Natural killer cell (primary cell): ENCODE measurements around the gene GPR3. TPM values are rescaled to one million over a fixed set of nuclear protein-coding genes. Genes with fewer than 3 reads are reported as not detected.
A peak's percentile ranks its signal among the peaks of the same experiment; 100 is the strongest.

ENCODE experiments used
- ATAC-seq, 3 donors: fragments of 150-1000 bp in 2 of 3; fragments of 200-7000 bp in 1 of 3; cut with Tn5 transposase; 1 replicate in 1 of 3; 2 replicates in 2 of 3; pipeline ENCODE4 v1.10.0; 2021; ENCODE audit warnings: mild to moderate bottlenecking in 2 of 3, moderate library complexity in 2 of 3
- DNase-seq, 2 donors: peaks; one replicate each; pipeline versions ENCODE4 v3.0.0 to v3.0.0-alpha.2; 2013 to 2021; ENCODE audit warnings: mixed read lengths in 1 of 2
- H3K27ac ChIP-seq: one replicate; pipeline ENCODE4 v1.5.1; 2013; ENCODE audit warnings: mild to moderate bottlenecking, low read length
- H3K27me3 ChIP-seq: one replicate; pipeline ENCODE4 v1.6.1; 2013; ENCODE audit warnings: low read length; ENCODE audit not compliant: control insufficient read depth, insufficient read depth
- H3K36me3 ChIP-seq: one replicate; pipeline ENCODE4 v1.6.1; 2013; ENCODE audit warnings: low read length; ENCODE audit not compliant: control insufficient read depth, insufficient read depth
- H3K4me1 ChIP-seq: one replicate; pipeline ENCODE4 v1.6.1; 2013; ENCODE audit warnings: low read length; ENCODE audit not compliant: control insufficient read depth, insufficient read depth
- H3K4me3 ChIP-seq: one replicate; pipeline ENCODE4 v1.5.1; 2013; ENCODE audit warnings: low read length
- H3K9me3 ChIP-seq: one replicate; pipeline ENCODE4 v1.6.1; 2013; ENCODE audit warnings: low read length; ENCODE audit not compliant: control insufficient read depth, insufficient read depth
- H3K27ac Mint-ChIP-seq, 2 donors: one replicate each; pipeline ENCODE4 v1.8.0; 2022; ENCODE audit warnings: mild to moderate bottlenecking in 2 of 2, mixed read lengths in 2 of 2, moderate library complexity in 1 of 2
- H3K27me3 Mint-ChIP-seq, 2 donors: one replicate each; pipeline ENCODE4 v1.8.0; 2022; ENCODE audit warnings: low read depth in 2 of 2, mixed read lengths in 2 of 2
- H3K36me3 Mint-ChIP-seq: one replicate; pipeline ENCODE4 v1.8.0; 2022; ENCODE audit warnings: mixed read lengths
- H3K4me1 Mint-ChIP-seq, 2 donors: one replicate each; pipeline ENCODE4 v1.8.0; 2022; ENCODE audit warnings: mixed read lengths in 2 of 2
- H3K4me3 Mint-ChIP-seq: one replicate; pipeline ENCODE4 v1.8.0; 2022; ENCODE audit warnings: mild to moderate bottlenecking, moderate library complexity, mixed read lengths
- H3K9me3 Mint-ChIP-seq, 2 donors: one replicate each; pipeline ENCODE4 v1.8.0; 2022; ENCODE audit warnings: mixed read lengths in 2 of 2
- WGBS: methylation state at CpG from one replicate; pipeline ENCODE4 v1.1.7; 2013; ENCODE audit warnings: missing lambda C conversion rate; ENCODE audit not compliant: insufficient coverage; 5-methylcytosine and 5-hydroxymethylcytosine counted together
- intact Hi-C: fragments of 100-400 bp; cut with micrococcal nuclease; formaldehyde crosslinking; loops from one replicate; pipeline ENCODE4 v1.14.2; 2022
- total RNA-seq, 4 donors: library from RNA; stranded (reverse); fragments of 120-200 nt in 1 of 4; gene quantifications; one replicate each; pipeline versions ENCODE4 v1.2.3 to v1.2.4, GENCODE V29; 2013 to 2022
- TF ChIP-seq, protein P1 (sequence below): fragments of 200-600 bp; IDR thresholded peaks from one replicate; pipeline ENCODE4 v1.8.0; 2022; ENCODE audit warnings: antibody characterized with exemption

GPR3 gene
- total RNA-seq, 3 donors from 2014 or later (not counting 1 experiment from before 2014, with no cell fraction given): 0.39 to 0.87 (median 0.60) TPM

DNA sequence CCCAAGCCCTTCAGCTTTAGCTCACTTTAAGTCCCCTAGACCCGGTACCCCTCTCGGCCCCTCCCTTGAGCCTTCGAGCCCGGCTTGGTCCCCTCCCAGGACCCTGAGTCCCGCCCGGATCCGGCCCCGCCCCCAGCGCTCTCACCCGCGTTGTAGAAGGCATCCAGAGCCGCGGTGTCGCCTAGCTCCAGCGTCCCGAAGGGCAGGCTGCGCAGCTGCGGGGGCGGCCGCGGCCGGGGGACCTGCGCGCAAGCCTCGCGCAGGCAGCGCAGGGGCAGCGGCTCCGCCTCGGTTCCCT, 26.4 kb upstream of the GPR3 start:
- ATAC-seq (peak; percentile 37 to 42 (median 40)), DNase-seq (peak; percentile 47 to 74)
- Histone ChIP-seq H3K4me3 (peak overlapping the region; percentile 66), H3K27ac (peak overlapping the region; percentile 26), H3K9me3 (no peaks in the 10 kb centered on the region), H3K4me1 (peaks cover 54% of the 10 kb centered on the region), H3K27me3 (no peaks in the 10 kb centered on the region), H3K36me3 (no peaks in the 10 kb centered on the region)
- 0% methylated on average over 30 of the region's 30 CpGs for WGBS
- intact Hi-C loops: no loop called here
- Mint-ChIP-seq H3K36me3 (no peaks in the 10 kb centered on the region), H3K27ac (peak overlapping the region; percentile 41 to 82), H3K27me3 (no peaks in the 10 kb centered on the region), H3K4me1 (peaks cover 12 to 38% of the 10 kb centered on the region in 2 donors), H3K9me3 (no peaks in the 10 kb centered on the region), H3K4me3 (peak overlapping the region; percentile 92)
- TF ChIP-seq, protein P1, sequence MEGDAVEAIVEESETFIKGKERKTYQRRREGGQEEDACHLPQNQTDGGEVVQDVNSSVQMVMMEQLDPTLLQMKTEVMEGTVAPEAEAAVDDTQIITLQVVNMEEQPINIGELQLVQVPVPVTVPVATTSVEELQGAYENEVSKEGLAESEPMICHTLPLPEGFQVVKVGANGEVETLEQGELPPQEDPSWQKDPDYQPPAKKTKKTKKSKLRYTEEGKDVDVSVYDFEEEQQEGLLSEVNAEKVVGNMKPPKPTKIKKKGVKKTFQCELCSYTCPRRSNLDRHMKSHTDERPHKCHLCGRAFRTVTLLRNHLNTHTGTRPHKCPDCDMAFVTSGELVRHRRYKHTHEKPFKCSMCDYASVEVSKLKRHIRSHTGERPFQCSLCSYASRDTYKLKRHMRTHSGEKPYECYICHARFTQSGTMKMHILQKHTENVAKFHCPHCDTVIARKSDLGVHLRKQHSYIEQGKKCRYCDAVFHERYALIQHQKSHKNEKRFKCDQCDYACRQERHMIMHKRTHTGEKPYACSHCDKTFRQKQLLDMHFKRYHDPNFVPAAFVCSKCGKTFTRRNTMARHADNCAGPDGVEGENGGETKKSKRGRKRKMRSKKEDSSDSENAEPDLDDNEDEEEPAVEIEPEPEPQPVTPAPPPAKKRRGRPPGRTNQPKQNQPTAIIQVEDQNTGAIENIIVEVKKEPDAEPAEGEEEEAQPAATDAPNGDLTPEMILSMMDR: no peak

GRCh38 chr1:27366411-27367159, 25.8 kb upstream of the GPR3 start, which contains the start of gene MAP3K6:
MAP3K6 (minus strand) TSS chr1:27366961; CDS start chr1:27366597, 364 bp downstream.
- Histone ChIP-seq H3K27ac (peak within 1 kb of the TSS; percentile 26), H3K9me3 (no peaks in the 10 kb centered on the region), H3K27me3 (no peaks in the 10 kb centered on the region), H3K4me1 (peaks cover 54% of the 10 kb centered on the region), H3K4me3 (peak within 1 kb of the TSS; percentile 66), H3K36me3 (no peaks in the 10 kb centered on the region)
- peak; percentile 47 to 55 (median 49) for ATAC-seq
- intact Hi-C loops: no loop called here
- Mint-ChIP-seq H3K4me3 (peak within 1 kb of the TSS; percentile 92), H3K9me3 (no peaks in the 10 kb centered on the region), H3K27ac (peak within 1 kb of the TSS; percentile 41 to 82), H3K36me3 (no peaks in the 10 kb centered on the region), H3K27me3 (no peaks in the 10 kb centered on the region), H3K4me1 (peaks cover 12 to 38% of the 10 kb centered on the region in 2 donors)
- DNase-seq: peak; percentile 48 to 72
- TF ChIP-seq, protein P1: peak; percentile 38
- 3% methylated on average over 67 of the region's 67 CpGs for WGBS

- DNase-seq (no peak), ATAC-seq (no peak)
- intact Hi-C loops: no loop called here
- Histone ChIP-seq H3K9me3 (no peaks in the 10 kb centered on the region), H3K27me3 (no peaks in the 10 kb centered on the region), H3K4me1 (peaks cover 54% of the 10 kb centered on the region), H3K4me3 (no peak overlapping the region), H3K27ac (no peak overlapping the region), H3K36me3 (no peaks in the 10 kb centered on the region)
- H3K4me1 Mint-ChIP-seq: peaks cover 12 to 38% of the 10 kb centered on the region in 2 donors
- H3K4me3 Mint-ChIP-seq: peak overlapping the region; percentile 72
- 78% methylated on average over 8 of the region's 8 CpGs for WGBS
- peak overlapping the region in 1 of 2 donors; percentile 70 for H3K27ac Mint-ChIP-seq
- TF ChIP-seq, protein P1: no peak
- H3K9me3 Mint-ChIP-seq: no peaks in the 10 kb centered on the region
- H3K27me3 Mint-ChIP-seq: no peaks in the 10 kb centered on the region
- H3K36me3 Mint-ChIP-seq: no peaks in the 10 kb centered on the region
Observed at GRCh38 chr1:27367160-27367650, 25.2 kb upstream of the GPR3 start.
